ENCODE data around the gene GPR176. TPM values are rescaled to one million over a fixed set of nuclear protein-coding genes. Genes with fewer than 3 reads are reported as not detected.
A peak's percentile ranks its signal among the peaks of the same experiment; 100 is the strongest.

Gene GPR176
- total RNA-seq, 2 experiments from 2014 or later = not detected

- CTCF ChIA-PET = interaction anchor here (1.1 to 2.1 kb wide), 4 partner anchors 9 to 14 kb away, joined by 3 to 8 read pairs (median 4); partner anchors contain the start of gene EIF2AK4
- peak overlapping the region; percentile 35 for H3K4me3 Mint-ChIP-seq
- H3K27ac Mint-ChIP-seq = peak overlapping the region; percentile 84
- H3K4me1 Mint-ChIP-seq = peaks cover 30% of the 10 kb centered on the region
- no peaks in the 10 kb centered on the region for H3K9me3 Mint-ChIP-seq (ENCODE audit: low read depth)
- DNase-seq (no peak), ATAC-seq (peak; percentile 75)
- H3K36me3 Mint-ChIP-seq = peaks cover 41% of the 10 kb centered on the region
- H3K27me3 Mint-ChIP-seq = no peaks in the 10 kb centered on the region
Observed at GRCh38 chr15:39947401-39948197, 27.5 kb upstream of the GPR176 start.

- DNase-seq (no peak), ATAC-seq (no peak)
- CTCF ChIA-PET = interaction anchor here (1.1 to 2.1 kb wide), 3 partner anchors 9 to 13 kb away, joined by 4 to 8 read pairs (median 4); partner anchors contain the start of gene EIF2AK4
- Mint-ChIP-seq H3K27me3 (no peaks in the 10 kb centered on the region), H3K9me3 (ENCODE audit: low read depth) (no peaks in the 10 kb centered on the region), H3K4me1 (peaks cover 33% of the 10 kb centered on the region), H3K27ac (peak overlapping the region; percentile 44), H3K4me3 (no peak overlapping the region), H3K36me3 (peaks cover 43% of the 10 kb centered on the region)
Observed at GRCh38 chr15:39946862-39947261, 26.8 kb upstream of the GPR176 start.

- DNase-seq (no peak), ATAC-seq (no peak)
- peaks cover 29% of the 10 kb centered on the region for H3K4me1 Mint-ChIP-seq
- no peak overlapping the region for H3K27ac Mint-ChIP-seq
- no peaks in the 10 kb centered on the region for H3K27me3 Mint-ChIP-seq
- H3K36me3 Mint-ChIP-seq = peaks cover 45% of the 10 kb centered on the region
- CTCF ChIA-PET = interaction anchor here (1.5 kb wide), 1 partner anchor 10 kb away, joined by 7 read pairs; the partner anchor contains the start of gene EIF2AK4
- H3K9me3 Mint-ChIP-seq (ENCODE audit: low read depth) = no peaks in the 10 kb centered on the region
- H3K4me3 Mint-ChIP-seq = no peak overlapping the region
Observed at GRCh38 chr15:39944726-39945125, 24.7 kb upstream of the GPR176 start.

GRCh38 chr15:39942753-39943150, 22.7 kb upstream of the GPR176 start:
- ATAC-seq (no peak), DNase-seq (no peak)
- Mint-ChIP-seq H3K4me3 (no peak overlapping the region), H3K9me3 (ENCODE audit: low read depth) (no peaks in the 10 kb centered on the region), H3K27ac (no peak overlapping the region), H3K4me1 (peaks cover 25% of the 10 kb centered on the region), H3K36me3 (peaks cover 43% of the 10 kb centered on the region), H3K27me3 (no peaks in the 10 kb centered on the region)
- CTCF ChIA-PET = interaction anchor here (1.0 kb wide), 1 partner anchor 8 kb away, joined by 3 read pairs; no protein-coding TSS in a partner anchor

- ATAC-seq (no peak), DNase-seq (no peak)
- no peak overlapping the region for H3K27ac Mint-ChIP-seq
- H3K27me3 Mint-ChIP-seq = no peaks in the 10 kb centered on the region
- H3K36me3 Mint-ChIP-seq = peaks cover 43% of the 10 kb centered on the region
- H3K9me3 Mint-ChIP-seq (ENCODE audit: low read depth) = no peaks in the 10 kb centered on the region
- no peak overlapping the region for H3K4me3 Mint-ChIP-seq
- peaks cover 22% of the 10 kb centered on the region for H3K4me1 Mint-ChIP-seq
- CTCF ChIA-PET = interaction anchor here (1.0 kb wide), 1 partner anchor 7 kb away, joined by 3 read pairs; no protein-coding TSS in a partner anchor
Observed at GRCh38 chr15:39942101-39942752, 22.2 kb upstream of the GPR176 start.

- ATAC-seq (no peak), DNase-seq (no peak)
- H3K27ac Mint-ChIP-seq = no peak overlapping the region
- CTCF ChIA-PET = interaction anchor here (1.2 to 2.2 kb wide), 2 partner anchors 8 to 167 kb away, joined by 3 to 8 read pairs; no protein-coding TSS in a partner anchor
- H3K36me3 Mint-ChIP-seq = peaks cover 37% of the 10 kb centered on the region
- no peak overlapping the region for H3K4me3 Mint-ChIP-seq
- H3K9me3 Mint-ChIP-seq (ENCODE audit: low read depth) = no peaks in the 10 kb centered on the region
- no peaks in the 10 kb centered on the region for H3K27me3 Mint-ChIP-seq
- peaks cover 30% of the 10 kb centered on the region for H3K4me1 Mint-ChIP-seq
Observed at GRCh38 chr15:39939487-39940452, 19.7 kb upstream of the GPR176 start.

GRCh38 chr15:39937696-39938095, 17.6 kb upstream of the GPR176 start:
- Mint-ChIP-seq H3K27me3 (peaks cover 4% of the 10 kb centered on the region), H3K27ac (no peak overlapping the region), H3K36me3 (peaks cover 20% of the 10 kb centered on the region), H3K4me3 (no peak overlapping the region), H3K9me3 (ENCODE audit: low read depth) (no peaks in the 10 kb centered on the region), H3K4me1 (peaks cover 44% of the 10 kb centered on the region)
- ATAC-seq (no peak), DNase-seq (no peak)
- CTCF ChIA-PET = interaction anchor here (0.7 to 2.2 kb wide), 2 partner anchors 10 to 144 kb away, joined by 3 to 8 read pairs; no protein-coding TSS in a partner anchor

GRCh38 chr15:39936681-39937080, 16.6 kb upstream of the GPR176 start:
- peaks cover 8% of the 10 kb centered on the region for H3K27me3 Mint-ChIP-seq
- H3K36me3 Mint-ChIP-seq = peaks cover 16% of the 10 kb centered on the region
- H3K9me3 Mint-ChIP-seq (ENCODE audit: low read depth) = no peaks in the 10 kb centered on the region
- ATAC-seq (no peak), DNase-seq (no peak)
- CTCF ChIA-PET = no interaction called here
- H3K4me1 Mint-ChIP-seq = peaks cover 43% of the 10 kb centered on the region
- no peak overlapping the region for H3K4me3 Mint-ChIP-seq
- H3K27ac Mint-ChIP-seq = no peak overlapping the region

- CTCF ChIA-PET = interaction anchor here (0.7 to 1.6 kb wide), 3 partner anchors 11 to 170 kb away, joined by 3 to 4 read pairs (median 3); no protein-coding TSS in a partner anchor
- Mint-ChIP-seq H3K9me3 (ENCODE audit: low read depth) (no peaks in the 10 kb centered on the region), H3K27me3 (peaks cover 10% of the 10 kb centered on the region), H3K4me1 (peaks cover 43% of the 10 kb centered on the region), H3K4me3 (no peak overlapping the region), H3K27ac (no peak overlapping the region), H3K36me3 (peaks cover 16% of the 10 kb centered on the region)
- ATAC-seq (no peak), DNase-seq (no peak)
Observed at GRCh38 chr15:39936187-39936586, 16.1 kb upstream of the GPR176 start.

GRCh38 chr15:39935241-39935640, 15.2 kb upstream of the GPR176 start:
- CTCF ChIA-PET = interaction anchor here (0.6 to 2.3 kb wide), 7 partner anchors 8 to 171 kb away, joined by 3 to 7 read pairs (median 4); no protein-coding TSS in a partner anchor
- H3K27me3 Mint-ChIP-seq = peaks cover 13% of the 10 kb centered on the region
- H3K9me3 Mint-ChIP-seq (ENCODE audit: low read depth) = no peaks in the 10 kb centered on the region
- peaks cover 15% of the 10 kb centered on the region for H3K36me3 Mint-ChIP-seq
- no peak for ATAC-seq
- no peak for DNase-seq
- H3K27ac Mint-ChIP-seq = no peak overlapping the region
- H3K4me1 Mint-ChIP-seq = peaks cover 43% of the 10 kb centered on the region
- peak overlapping the region; percentile 8 for H3K4me3 Mint-ChIP-seq

- Mint-ChIP-seq H3K27ac (peak overlapping the region; percentile 65), H3K4me1 (peaks cover 41% of the 10 kb centered on the region), H3K9me3 (ENCODE audit: low read depth) (no peaks in the 10 kb centered on the region), H3K4me3 (peak overlapping the region; percentile 86), H3K36me3 (peaks cover 9% of the 10 kb centered on the region), H3K27me3 (peaks cover 16% of the 10 kb centered on the region)
- ATAC-seq (no peak), DNase-seq (no peak)
- CTCF ChIA-PET = interaction anchor here (0.6 to 2.3 kb wide), 9 partner anchors 8 to 171 kb away, joined by 3 to 7 read pairs (median 3); no protein-coding TSS in a partner anchor
Observed at GRCh38 chr15:39934397-39935071, 14.5 kb upstream of the GPR176 start.

- H3K9me3 Mint-ChIP-seq (ENCODE audit: low read depth) = no peaks in the 10 kb centered on the region
- no peak overlapping the region for H3K27ac Mint-ChIP-seq
- H3K4me1 Mint-ChIP-seq = peaks cover 29% of the 10 kb centered on the region
- H3K36me3 Mint-ChIP-seq = peaks cover 7% of the 10 kb centered on the region
- DNase-seq (no peak), ATAC-seq (no peak)
- H3K4me3 Mint-ChIP-seq = no peak overlapping the region
- CTCF ChIA-PET = interaction anchor here (1.1 kb wide), 1 partner anchor 144 kb away, joined by 3 read pairs; no protein-coding TSS in a partner anchor
- H3K27me3 Mint-ChIP-seq = peaks cover 19% of the 10 kb centered on the region
Observed at GRCh38 chr15:39931615-39932014, 11.5 kb upstream of the GPR176 start.
